HK-2 (cell line): ENCODE measurements around the gene NTNG1.
"Not testable (repeated sequence)": the region's sequence is repeated elsewhere in the genome, so short reads cannot be mapped to it uniquely, and the experiment has no call there.

Source experiments
- DNase-seq: peaks from one replicate; pipeline ENCODE4 v3.0.0-alpha.2; 2018; ENCODE audit not compliant: unreplicated experiment

NTNG1 gene

DNA sequence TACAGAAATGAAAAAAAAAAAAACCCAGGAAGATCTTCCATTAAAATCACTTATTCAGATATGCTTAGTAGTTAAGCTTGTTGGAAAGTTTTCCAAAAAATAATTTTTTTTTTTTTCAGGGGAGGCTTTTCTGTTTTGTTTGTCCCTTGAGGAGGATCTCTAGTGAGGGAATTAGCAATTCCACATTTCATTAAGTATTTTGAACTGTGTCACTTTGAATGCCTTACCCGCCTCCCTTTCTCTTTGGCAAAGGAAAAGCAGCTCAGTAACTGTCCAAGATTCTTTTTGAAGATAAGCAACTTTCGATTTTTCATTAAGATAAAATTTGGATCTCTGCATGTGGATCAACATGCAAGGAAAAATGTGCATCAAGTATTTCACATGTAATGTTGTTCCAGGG lies 1.8 kb downstream of the NTNG1 start:
- DNase-seq: no peak

DNA sequence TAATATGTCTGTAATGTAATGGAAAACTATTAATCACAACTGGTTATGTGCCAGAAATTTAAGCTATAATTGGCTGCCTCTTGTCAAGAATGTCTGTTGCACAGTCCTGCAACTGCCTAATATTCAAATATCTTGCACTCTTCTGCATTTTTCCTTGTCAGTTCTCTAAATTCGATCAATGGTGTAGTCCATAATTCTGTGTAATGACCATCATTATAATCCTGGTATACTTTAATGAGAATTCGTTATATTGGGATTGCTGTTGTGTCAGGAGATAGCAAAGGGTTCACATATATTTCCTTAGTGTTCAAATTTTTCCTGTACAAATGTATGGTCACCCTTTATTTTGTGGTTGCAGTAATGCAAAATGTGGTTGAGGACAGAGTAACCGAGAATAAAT lies 4.8 kb downstream of the NTNG1 start:
- no peak for DNase-seq

DNA sequence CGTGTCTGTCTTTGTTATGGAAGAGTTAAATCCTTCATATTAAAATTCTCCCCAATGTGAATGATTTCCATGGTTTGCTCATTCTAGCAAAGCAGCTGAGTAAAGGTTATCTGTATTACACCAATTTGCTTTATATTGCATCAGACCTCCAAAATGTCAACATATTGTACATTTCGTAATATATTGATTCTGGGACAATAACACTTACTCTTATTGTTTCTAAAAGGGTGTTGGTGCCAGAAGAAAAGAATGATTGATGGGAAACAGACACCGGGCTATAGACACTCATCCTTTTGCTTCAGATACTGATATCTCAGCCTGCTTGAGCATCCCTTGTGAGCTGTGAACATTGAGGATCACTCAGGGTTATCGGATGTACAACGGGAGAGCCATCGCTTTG lies 7.0 kb downstream of the NTNG1 start:
- no peak for DNase-seq

DNA sequence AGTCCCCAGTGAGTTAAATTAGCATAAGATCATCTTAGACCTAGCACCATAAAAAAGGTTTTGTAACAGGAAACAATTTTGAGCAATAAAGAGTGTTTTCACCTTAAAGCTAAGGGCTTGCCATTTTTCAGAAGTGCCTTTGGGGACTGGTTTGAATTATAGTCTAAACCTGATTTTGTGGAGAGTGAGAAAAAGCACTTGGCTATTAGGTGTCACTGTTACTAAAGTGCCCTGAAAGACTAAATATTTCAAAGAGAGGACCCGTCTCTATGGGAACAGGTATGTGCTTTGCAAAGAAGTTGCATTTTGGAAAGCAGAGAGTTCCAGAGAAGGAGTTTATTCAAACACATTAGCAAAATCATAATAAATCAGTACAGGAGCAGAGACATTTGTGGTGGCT lies 9.1 kb downstream of the NTNG1 start:
- DNase-seq: no peak

DNA sequence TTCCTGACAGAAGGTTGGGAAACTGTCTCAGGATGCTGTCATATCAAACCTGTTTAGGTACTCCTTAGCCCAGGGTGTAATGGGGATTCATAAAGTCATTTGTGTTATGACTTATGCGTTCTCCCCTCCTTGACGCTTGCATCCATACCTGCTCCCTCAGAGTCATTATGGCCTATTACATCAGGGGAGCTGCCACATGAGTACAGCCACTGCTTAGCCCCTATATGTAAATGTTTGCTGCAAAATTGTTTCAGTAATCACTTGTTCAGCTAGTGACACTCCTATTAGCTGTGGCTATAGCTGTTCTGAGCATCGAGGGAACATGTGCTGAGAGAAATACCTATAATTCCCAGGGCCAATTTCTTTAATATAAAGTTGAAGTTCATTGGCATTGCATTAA lies 10.5 kb downstream of the NTNG1 start:
- no peak for DNase-seq

DNA sequence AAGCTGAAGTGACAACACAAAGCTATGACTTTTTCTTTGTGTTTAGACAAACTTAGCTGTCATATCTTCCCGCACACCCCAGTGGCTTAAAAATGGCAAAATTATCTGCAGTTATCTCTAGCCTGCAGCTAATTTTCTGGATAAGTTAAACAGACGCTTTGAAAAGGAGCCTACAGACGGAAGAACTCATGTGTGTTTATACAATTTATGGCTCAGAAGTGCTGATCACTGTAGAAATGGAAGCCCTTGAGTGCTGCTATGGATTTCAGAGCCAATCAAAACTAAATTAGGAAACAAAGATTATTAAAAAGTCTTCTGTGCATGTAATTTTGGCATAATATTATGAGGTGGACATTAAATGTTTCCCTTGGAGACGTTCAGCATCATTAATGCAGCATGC lies 11.6 kb downstream of the NTNG1 start:
- no peak for DNase-seq

DNA sequence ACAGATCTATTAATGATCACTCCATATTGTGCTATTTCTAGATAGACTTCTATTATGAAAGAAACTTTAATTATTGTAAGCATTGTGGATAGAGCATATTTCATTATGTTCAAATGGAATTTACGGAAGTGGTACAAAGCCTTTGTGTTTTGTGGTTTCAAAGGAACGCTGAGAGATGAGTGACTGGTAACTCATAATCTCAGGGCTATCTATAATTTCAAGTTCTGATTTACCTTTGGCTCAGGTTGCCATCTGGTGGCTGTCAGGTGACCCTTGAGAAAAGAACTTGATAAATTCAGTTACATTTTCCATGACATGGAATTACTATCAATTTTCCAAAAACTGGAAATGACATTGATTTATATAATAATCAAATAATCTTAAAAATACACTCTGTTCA lies 12.2 kb downstream of the NTNG1 start:
- no peak for DNase-seq

DNA sequence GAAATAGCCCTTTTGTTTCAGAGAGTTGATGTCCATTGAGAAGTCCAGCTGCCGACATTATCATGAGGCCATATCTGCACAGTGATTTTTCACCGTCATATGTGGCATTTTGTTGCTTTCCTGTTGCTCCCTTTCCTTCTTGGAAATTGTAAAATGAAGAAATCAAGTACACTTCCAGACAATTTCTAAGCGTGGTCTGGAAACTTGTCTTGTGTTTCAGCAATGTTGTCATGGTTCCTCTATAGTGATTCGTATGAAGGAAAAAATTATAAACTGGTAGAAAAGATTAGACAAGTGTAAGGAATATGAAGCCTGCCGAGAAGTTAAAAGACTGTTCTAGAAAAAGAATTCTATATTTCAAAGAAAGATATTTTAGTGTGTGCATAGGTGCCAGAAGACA lies 17.7 kb downstream of the NTNG1 start:
- DNase-seq: no peak

DNA sequence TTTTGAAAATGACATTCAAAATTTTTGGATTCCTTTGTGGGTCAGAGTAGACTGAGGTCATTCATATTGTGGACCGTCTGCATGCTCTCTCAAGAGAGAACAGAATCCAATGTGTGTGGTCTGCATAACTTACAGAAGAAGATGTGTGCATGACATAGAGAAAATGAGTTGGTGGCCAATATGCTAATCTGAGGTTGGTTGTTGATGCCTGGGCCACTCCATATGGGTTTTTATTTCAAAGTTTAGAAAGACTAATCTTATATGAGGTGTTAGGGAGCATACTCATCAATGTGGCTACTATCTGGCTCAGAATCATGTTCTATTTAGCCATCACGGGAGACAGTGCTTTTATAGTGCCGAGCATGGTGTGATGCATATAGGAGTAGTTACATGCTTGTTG lies 18.2 kb downstream of the NTNG1 start:
- no peak for DNase-seq

DNA sequence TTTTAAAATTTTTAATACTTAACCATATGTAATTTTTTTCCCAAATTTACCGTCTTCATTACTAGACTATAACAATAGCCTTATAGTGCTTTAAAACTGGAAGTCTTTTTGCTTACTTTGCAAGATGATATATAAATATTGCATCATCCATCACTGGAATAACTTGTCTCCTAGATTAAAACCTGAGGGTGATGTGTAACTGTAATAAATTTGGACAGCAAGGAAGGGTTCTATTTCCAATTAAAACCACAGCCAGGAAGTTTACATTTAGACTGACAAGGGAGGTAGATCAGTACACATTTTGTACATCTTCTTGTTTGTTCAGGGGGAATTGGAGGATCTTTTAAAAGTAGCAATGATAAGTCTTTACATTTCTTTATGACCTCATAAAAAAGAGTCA lies 21.9 kb downstream of the NTNG1 start:
- no peak for DNase-seq

DNA sequence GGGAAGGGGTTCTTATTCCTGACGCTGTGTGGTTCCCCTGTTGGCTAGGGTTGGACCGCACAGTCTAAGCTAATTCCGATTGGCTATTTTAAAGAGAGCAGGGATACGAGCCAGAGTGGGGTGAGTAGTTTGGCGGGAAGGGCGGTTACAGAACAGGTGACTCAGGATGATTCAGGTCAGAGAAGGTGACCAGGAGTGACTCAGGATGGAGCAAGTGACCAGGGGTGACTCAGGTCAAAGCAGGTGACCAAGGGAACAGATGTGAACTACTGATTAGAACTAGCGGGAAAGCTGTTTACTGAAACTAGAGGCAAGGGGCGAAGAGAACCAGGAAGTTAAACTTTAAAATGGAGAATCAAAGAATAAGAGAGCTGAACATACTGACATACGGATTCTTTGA lies 24.1 kb downstream of the NTNG1 start:
- DNase-seq: not testable (repeated sequence)

DNA sequence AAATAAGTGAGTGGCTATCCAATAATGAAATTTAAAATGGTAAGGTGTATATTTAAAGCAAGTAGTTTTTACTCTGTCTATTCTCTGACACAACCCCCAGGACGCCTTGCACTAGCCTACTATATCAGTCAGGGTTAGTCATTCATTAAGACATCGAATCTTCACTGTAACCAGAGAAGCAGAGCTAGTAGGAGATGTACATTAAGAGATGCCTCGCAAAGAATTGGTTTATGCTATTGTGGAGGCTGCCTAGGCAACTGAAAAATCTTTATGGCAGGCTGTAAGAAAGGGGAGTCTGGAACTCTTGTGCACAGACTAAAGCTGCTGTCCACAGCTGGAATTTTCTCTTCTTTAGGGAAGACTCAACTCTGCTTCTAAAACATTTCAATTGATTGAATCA lies 28.8 kb downstream of the NTNG1 start:
- DNase-seq: no peak

DNA sequence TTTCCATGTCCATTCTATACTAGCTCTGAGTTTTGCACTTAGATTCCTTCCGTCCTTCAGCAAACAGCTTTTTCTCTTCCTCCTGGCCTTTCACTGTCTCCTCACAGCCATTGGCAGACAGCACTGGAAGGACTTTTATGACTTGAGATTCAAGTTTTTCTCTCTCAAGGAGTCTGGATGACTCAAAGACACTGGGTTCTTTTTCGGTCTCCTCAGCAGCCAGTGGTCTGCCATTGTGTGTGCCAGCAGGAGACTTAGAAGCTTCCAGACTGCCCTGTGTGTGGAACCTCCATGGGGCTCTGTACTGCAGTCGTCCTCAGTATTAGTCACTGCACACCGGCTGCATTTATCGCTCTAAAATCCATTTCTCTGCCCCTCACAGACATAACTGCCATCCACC lies 30.5 kb downstream of the NTNG1 start:
- no peak for DNase-seq

DNA sequence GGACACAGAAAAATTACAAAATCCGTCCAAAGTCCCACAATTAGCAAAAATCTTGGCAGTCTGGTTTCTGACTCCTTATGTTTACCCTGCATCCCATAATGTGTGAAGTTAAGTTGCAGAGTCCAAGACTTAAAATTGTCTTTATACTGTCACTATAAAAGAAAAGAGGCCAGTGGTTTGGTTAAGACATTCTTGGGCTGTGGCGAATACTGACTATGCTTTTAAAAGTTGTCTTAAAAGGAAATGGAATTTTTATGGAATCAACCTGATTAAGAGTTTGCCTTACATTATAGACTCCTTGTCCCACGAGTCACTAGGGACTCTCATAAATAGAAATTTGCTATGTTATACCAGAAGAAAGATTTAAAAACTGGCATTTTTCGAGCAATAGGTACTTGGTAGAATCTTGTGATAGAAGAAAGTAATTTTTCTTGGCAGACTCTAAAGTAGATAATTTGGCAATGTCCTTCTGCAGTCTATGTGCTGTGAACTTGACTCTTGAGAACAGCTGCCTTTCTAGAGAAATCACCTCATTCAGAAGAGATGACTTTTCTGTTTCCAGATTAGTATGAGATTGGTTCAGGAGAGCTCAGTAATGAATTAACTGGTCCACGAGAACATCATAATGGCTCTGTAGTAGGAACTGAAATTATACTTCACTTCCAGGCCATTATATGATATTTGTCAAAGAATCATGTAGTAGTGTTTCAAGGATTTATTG lies 31.8 kb downstream of the NTNG1 start:
- no peak for DNase-seq

DNA sequence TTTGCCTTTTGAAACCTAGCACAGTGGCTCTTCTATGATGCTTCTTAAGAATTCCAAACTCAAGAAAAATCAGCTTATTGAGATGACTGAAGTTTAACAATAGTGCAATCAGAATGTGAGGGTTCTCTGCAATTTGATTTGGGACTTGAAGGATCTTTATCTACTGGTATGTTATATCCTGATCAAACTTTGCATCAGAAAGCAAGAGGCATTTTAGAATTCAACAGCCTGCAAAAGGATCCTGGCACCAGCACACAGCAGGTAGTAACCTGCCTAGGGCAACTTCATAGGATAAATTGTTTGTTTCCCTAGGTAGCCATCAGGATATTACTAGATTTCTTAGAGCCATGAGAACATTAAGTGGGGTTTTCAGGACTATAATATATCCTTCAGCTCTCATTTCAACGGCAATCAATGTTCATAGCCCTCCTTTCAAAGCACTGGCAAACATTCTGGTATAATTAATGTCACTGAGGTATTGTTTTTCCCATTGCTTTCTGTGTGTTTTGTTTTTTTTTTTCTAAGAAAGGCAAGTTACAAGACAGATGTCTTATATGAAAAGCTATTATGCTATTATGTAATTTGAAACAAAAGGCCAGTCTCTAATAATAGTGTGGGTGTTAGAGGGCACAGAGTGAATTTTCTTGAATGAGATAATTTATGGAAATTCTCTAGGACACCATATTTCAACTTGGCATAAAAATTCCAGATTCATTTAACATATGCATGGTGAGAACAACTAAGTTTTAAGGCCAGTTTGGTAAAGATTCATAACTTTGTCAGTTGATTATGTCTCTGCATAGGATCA lies 34.5 kb downstream of the NTNG1 start:
- DNase-seq: no peak

DNA sequence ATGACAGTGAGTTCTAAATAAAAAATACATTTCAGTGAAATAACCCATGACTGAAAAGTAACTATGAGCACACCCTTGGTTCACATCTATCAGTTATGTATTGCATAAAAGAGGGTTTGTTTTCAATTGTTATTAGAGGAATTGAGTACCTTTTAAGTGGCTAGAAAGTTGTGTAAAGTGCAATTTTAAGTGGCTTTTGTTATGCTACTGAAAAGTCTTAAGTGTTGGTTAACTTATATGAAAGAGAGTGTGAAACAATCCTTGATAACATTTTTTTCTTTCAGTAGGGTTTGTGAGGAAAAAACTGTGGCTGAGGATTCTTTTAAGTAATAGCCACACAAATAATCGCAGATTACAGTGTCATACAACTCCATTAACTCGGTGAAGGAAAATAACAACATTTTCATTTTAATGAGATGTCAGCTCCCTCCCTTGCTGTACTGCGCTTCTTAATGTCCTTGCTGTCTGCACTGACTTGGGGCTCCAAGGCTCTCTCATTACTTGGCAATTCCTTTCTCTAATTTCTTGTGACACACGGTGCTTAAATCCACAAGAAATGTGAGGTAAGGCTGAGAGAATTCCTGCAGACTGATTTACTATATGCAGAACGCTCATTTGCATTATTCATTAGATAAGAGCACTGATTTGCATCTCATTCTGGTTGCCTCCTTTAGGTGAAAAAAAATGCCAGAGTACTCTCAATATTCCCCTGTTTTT lies 40.6 kb downstream of the NTNG1 start:
- DNase-seq: no peak

DNA sequence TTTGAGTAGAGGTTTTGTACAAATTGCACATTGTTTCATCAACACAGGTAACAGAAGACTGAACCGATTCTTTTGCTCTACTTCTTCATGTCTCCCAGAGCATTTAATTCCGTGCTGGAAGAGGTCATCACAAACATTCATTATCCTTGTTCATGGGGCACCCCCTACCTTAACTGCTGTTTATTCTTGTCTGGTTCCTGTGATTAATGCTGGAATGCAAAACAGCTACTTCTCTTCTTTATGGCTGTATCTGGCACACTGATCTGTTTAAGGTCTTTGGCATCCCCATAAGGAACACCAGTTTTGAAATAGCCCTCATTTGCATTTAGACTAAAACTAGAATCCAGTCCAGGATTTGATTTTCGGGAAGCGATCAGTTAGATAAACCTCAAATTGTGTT lies 42.2 kb downstream of the NTNG1 start:
- no peak for DNase-seq

DNA sequence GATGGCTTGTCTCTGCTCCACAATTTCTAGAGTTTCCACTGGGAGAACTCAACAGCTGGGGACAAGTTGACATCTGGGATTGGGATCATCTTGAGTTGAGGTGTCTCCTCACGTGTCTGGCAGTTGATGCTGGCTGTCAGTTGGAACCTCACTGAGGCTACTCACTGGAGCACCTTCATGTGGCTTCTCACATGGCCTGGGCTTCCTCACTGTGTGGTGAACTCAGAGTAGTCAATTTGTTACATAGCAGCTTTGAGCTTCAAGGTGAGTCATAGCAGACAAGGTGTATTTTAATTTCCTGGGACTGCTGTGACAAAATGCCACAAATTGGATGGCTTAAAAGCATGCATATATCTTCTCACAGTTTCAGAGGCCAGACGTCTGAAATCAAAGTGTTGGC lies 44.0 kb downstream of the NTNG1 start:
- no peak for DNase-seq

DNA sequence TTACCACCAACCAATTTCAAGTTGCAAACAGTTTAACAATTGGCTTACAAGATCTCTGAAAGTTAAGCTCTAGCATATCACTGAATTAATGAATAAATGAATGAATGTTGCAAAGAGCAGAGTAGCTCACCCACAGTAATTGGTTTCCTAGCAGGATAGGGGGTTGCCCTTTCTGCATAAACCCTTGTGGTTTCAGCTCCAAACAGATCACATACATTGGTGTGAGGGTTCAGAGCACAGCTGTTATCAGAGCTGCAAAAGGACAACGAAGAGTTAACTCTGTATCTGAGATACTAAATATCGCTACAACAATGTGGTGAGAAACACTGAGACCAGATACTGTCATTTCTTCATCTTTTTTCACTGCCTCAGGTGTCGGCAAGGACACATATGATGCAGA lies 46.6 kb downstream of the NTNG1 start:
- no peak for DNase-seq

DNA sequence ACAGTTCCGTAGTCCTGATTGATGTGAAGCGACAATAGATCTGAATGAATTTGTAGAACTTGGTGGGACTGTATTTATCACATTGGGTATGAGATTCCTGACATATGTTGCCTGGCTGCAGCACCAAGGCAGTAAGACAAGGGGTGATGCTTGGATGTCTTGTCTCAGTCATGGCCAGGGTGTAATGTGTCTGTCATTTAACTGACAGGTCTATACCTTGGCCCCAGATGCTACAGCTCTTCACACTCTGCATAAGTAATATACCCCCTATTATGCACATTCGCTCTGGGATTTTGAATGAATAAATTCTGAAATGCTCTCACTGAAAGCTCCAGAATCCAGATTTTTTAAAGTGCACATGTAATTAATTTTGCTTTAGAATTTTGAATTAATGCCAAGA lies 47.3 kb downstream of the NTNG1 start:
- DNase-seq: no peak

DNA sequence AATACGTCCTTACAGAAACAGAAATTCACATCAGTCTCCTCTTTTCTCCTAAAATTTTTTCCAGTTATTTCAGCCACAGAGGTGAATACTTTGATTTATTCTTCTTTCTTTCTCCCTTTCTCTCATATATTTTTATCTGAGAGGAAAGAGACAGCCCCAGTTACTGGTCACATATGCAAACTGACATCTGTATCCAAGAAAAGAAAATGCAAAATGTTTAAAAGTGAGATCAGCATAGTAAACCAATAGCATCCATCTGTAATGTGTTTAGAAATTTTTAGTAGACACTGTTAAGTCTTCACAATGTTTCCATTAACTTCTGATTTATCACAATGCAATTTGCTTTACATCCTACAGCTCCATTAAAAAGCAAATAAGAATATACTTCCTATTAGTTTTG lies 53.5 kb downstream of the NTNG1 start:
- no peak for DNase-seq

DNA sequence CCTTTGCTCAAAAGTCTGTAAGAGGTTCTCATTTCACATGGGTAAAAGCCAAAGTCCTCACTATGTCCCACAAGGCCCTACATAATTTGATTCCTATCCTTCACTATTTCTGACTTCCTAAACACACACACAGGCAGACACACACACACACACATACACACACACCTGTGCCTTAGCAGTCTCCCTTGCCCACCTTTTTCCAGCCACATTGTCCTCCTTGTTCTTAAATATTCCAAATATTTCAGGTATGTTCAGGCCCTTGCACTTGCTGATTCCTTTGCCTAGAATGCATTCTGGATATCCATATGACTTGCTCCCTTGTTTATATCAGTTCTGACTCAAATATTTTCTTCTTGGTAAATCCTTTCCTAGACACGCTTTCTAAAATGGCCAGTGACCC lies 54.6 kb downstream of the NTNG1 start:
- DNase-seq: no peak

DNA sequence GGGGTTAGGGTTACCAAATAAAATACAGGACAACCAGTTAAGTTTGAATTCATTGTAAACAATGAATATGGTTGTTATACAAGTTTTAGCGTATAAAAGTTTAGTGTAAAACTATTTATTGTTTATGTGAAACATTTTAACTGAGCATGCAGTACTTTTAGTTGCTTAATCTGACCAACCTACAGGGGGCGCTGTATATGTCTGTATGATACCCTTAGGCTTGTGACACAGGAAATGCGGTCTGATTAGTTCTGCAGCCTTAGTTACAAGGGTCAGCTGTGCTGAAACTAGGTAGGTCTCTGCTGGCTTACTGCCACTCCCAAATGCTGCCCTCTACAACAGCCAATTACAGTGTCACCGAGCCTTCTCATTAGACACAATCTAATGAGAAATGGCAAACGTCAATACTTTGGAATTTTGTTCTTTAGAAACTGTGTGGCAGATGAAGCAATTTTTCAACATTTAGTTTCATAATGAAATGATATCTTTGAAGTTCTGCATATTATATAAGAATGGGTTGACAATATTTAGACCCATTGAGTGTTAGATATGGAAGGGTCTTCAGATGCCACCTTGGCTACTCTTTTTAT lies 56.2 kb downstream of the NTNG1 start:
- DNase-seq: peak; percentile 8
